HepG2 (cell line): ENCODE measurements around the gene RNH1. TPM values are rescaled to one million over a fixed set of nuclear protein-coding genes. Genes with fewer than 3 reads are reported as not detected.

Source experiments
- BRCA1 ChIP-seq: sonication (generic); formaldehyde crosslinking; IDR thresholded peaks from 2 replicates; pipeline ENCODE4 v1.4.0; 2020; ENCODE audit warnings: missing genetic modification reagents
- DNMT3B ChIP-seq: conservative IDR thresholded peaks from 2 replicates; pipeline ENCODE4 v1.6.1; 2016; ENCODE audit warnings: missing biosample characterization, control low read depth
- HMGA1 ChIP-seq: sonication (generic); formaldehyde crosslinking; conservative IDR thresholded peaks from 2 replicates; pipeline ENCODE4 v1.4.0; 2020; ENCODE audit warnings: missing genetic modification reagents
- IRX3 ChIP-seq: sonication (generic); formaldehyde crosslinking; IDR thresholded peaks from 2 replicates; pipeline ENCODE4 v1.8.1; 2023; ENCODE audit warnings: mild to moderate bottlenecking, low read depth, missing genetic modification reagents, borderline replicate concordance
- NR2F1 ChIP-seq, 2 experiments: fragments of 450-650 bp in 1 of 2; formaldehyde crosslinking in 1 of 2; IDR thresholded peaks; 2 replicates each; pipeline versions ENCODE4 v1.5.0 to v1.6.1; 2016 to 2020; ENCODE audit warnings: mild to moderate bottlenecking in 1 of 2, missing compliant biosample characterization in 1 of 2, missing genetic modification reagents in 1 of 2, moderate library complexity in 1 of 2
- PHB2 ChIP-seq: fragments of 450-650 bp; IDR thresholded peaks from 2 replicates; pipeline ENCODE4 v1.6.1; 2018; ENCODE audit not compliant: partially characterized antibody
- RFX3 ChIP-seq: IDR thresholded peaks from 2 replicates; pipeline ENCODE4 v1.6.1; 2016; ENCODE audit warnings: missing biosample characterization, missing genetic modification reagents
- SMAD1 ChIP-seq: sonication (generic); formaldehyde crosslinking; IDR thresholded peaks from 2 replicates; pipeline ENCODE4 v1.4.0; 2020; ENCODE audit warnings: missing genetic modification reagents, low read depth, mild to moderate bottlenecking, borderline replicate concordance
- SOX5 ChIP-seq: IDR thresholded peaks from 2 replicates; pipeline ENCODE4 v1.6.1; 2016; ENCODE audit warnings: borderline replicate concordance
- ZNF24 ChIP-seq: fragments of 450-650 bp; IDR thresholded peaks from 2 replicates; pipeline ENCODE4 v1.6.1; 2017; ENCODE audit warnings: antibody characterized with exemption, mild to moderate bottlenecking
- polyA plus RNA-seq, 8 experiments: library from polyadenylated mRNA; depleted of rRNA in 3 of 8; stranded (reverse) in 7 of 8; unstranded in 1 of 8; fragments of >200 nt; fragmentation: Illumina TruSeq in 4 of 8; extraction: Trizol in 4 of 8; gene quantifications; 2 replicates each; pipeline versions ENCODE4 v1.2.1 to v1.2.3, GENCODE V29; 2011 to 2016; ENCODE audit warnings: low read depth in 4 of 8, missing spikeins in 1 of 8, mixed read lengths in 1 of 8; ENCODE audit not compliant: insufficient read depth in 1 of 8
- total RNA-seq, 5 experiments: library from RNA; depleted of rRNA; stranded (reverse); fragments of >200 nt; fragmentation: Illumina TruSeq; extraction: Trizol; gene quantifications; 2 replicates each; pipeline ENCODE4 v1.2.3, GENCODE V29; 2016; ENCODE audit warnings: low read depth in 1 of 5
- TF ChIP-seq, protein P1 (sequence below): sonication (generic); formaldehyde crosslinking; IDR thresholded peaks from 2 replicates; pipeline ENCODE4 v1.5.1; 2020; ENCODE audit warnings: mild to moderate bottlenecking, missing genetic modification reagents, borderline replicate concordance
- TF ChIP-seq, protein P2 (sequence below): conservative IDR thresholded peaks from 2 replicates; pipeline ENCODE4 v1.6.1; 2018; ENCODE audit warnings: missing genetic modification reagents
- TF ChIP-seq, protein P3 (sequence below): sonication (generic); formaldehyde crosslinking; IDR thresholded peaks from 2 replicates; pipeline ENCODE4 v1.4.0; 2020; ENCODE audit warnings: missing genetic modification reagents, low read depth, mild to moderate bottlenecking, borderline replicate concordance
- TF ChIP-seq, protein P4 (sequence below): sonication (generic); formaldehyde crosslinking; conservative IDR thresholded peaks from 2 replicates; pipeline ENCODE4 v1.4.0; 2020; ENCODE audit warnings: missing genetic modification reagents
- TF ChIP-seq, protein P5 (sequence below): sonication (generic); formaldehyde crosslinking; IDR thresholded peaks from 2 replicates; pipeline ENCODE4 v1.5.0; 2020; ENCODE audit warnings: missing genetic modification reagents
- TF ChIP-seq, protein P6 (sequence below): sonication (generic); formaldehyde crosslinking; IDR thresholded peaks from 2 replicates; pipeline ENCODE4 v1.4.0; 2020; ENCODE audit warnings: missing genetic modification reagents

Gene RNH1
- total and polyA plus RNA-seq, 2 of the 13 experiments (the other 11 are each of a cell fraction or from before 2014, with no cell fraction given), result 36.0 to 74.1 TPM

DNA sequence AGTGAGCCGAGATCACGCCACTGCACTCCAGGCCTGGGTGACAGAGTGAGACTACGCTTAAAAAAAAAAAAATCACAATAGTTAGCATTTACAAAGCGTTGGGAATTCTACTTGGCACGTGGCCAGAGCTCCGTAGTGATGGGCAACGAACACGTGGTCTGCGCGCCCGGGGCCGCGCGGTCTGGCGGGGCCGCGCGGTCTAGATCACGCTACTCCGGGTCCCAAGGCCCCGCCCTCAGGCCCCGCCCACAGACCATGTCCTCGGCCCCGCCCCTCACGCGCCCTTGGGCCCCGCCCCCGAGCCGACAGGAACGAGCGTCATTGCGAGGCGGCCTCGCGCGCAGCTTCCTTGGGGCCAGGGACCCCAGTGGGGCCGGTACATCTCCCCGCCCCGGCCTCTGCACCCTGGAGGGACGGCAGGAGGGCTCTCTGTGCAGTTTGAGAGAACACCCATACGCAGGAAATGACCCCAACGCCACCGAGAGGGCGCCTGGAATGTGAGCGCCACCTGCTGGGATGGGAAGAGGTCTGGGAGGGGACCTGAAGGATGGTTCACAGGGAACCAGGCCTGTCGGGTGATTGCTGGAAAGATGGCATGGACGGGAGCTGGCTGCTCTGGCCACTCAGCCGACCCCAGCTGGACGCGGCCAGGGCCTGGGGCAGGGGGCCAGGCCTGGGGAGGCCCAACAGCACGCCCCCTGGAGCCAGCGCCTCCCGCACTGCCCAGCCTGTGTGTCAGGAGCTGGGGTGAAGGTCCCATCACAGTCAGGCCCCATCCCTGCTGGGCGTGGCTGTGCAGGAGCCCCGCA, 58.9 kb downstream of the RNH1 start (continued):
- TF ChIP-seq, protein P1, sequence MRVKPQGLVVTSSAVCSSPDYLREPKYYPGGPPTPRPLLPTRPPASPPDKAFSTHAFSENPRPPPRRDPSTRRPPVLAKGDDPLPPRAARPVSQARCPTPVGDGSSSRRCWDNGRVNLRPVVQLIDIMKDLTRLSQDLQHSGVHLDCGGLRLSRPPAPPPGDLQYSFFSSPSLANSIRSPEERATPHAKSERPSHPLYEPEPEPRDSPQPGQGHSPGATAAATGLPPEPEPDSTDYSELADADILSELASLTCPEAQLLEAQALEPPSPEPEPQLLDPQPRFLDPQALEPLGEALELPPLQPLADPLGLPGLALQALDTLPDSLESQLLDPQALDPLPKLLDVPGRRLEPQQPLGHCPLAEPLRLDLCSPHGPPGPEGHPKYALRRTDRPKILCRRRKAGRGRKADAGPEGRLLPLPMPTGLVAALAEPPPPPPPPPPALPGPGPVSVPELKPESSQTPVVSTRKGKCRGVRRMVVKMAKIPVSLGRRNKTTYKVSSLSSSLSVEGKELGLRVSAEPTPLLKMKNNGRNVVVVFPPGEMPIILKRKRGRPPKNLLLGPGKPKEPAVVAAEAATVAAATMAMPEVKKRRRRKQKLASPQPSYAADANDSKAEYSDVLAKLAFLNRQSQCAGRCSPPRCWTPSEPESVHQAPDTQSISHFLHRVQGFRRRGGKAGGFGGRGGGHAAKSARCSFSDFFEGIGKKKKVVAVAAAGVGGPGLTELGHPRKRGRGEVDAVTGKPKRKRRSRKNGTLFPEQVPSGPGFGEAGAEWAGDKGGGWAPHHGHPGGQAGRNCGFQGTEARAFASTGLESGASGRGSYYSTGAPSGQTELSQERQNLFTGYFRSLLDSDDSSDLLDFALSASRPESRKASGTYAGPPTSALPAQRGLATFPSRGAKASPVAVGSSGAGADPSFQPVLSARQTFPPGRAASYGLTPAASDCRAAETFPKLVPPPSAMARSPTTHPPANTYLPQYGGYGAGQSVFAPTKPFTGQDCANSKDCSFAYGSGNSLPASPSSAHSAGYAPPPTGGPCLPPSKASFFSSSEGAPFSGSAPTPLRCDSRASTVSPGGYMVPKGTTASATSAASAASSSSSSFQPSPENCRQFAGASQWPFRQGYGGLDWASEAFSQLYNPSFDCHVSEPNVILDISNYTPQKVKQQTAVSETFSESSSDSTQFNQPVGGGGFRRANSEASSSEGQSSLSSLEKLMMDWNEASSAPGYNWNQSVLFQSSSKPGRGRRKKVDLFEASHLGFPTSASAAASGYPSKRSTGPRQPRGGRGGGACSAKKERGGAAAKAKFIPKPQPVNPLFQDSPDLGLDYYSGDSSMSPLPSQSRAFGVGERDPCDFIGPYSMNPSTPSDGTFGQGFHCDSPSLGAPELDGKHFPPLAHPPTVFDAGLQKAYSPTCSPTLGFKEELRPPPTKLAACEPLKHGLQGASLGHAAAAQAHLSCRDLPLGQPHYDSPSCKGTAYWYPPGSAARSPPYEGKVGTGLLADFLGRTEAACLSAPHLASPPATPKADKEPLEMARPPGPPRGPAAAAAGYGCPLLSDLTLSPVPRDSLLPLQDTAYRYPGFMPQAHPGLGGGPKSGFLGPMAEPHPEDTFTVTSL, result no peak
- TF ChIP-seq, protein P2, sequence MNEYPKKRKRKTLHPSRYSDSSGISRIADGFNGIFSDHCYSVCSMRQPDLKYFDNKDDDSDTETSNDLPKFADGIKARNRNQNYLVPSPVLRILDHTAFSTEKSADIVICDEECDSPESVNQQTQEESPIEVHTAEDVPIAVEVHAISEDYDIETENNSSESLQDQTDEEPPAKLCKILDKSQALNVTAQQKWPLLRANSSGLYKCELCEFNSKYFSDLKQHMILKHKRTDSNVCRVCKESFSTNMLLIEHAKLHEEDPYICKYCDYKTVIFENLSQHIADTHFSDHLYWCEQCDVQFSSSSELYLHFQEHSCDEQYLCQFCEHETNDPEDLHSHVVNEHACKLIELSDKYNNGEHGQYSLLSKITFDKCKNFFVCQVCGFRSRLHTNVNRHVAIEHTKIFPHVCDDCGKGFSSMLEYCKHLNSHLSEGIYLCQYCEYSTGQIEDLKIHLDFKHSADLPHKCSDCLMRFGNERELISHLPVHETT, result peak; percentile 53
- no peak for TF ChIP-seq ZNF24
- TF ChIP-seq, protein P3, sequence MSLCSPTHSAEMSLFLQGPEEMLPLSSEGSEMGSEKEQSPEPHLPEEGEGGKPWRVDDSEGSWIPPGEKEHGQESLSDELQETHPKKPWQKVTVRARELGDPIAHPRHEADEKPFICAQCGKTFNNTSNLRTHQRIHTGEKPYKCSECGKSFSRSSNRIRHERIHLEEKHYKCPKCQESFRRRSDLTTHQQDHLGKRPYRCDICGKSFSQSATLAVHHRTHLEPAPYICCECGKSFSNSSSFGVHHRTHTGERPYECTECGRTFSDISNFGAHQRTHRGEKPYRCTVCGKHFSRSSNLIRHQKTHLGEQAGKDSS (CRISPR knock-in tag), result peak; percentile 78; the same call in 1 of the 2 replicates
- TF ChIP-seq SOX5 (CRISPR knock-in tag), result peak; percentile 38; the same call in 1 of the 2 replicates
- TF ChIP-seq RFX3 (CRISPR knock-in tag), result no peak
- no peak for TF ChIP-seq DNMT3B (CRISPR knock-in tag)
- TF ChIP-seq SMAD1 (CRISPR knock-in tag), result no peak
- TF ChIP-seq IRX3 (CRISPR knock-in tag), result 0 out of 2 replicates have a peak, but pooled peaks have one; percentile 46
- TF ChIP-seq HMGA1, result no peak
- TF ChIP-seq, protein P4, sequence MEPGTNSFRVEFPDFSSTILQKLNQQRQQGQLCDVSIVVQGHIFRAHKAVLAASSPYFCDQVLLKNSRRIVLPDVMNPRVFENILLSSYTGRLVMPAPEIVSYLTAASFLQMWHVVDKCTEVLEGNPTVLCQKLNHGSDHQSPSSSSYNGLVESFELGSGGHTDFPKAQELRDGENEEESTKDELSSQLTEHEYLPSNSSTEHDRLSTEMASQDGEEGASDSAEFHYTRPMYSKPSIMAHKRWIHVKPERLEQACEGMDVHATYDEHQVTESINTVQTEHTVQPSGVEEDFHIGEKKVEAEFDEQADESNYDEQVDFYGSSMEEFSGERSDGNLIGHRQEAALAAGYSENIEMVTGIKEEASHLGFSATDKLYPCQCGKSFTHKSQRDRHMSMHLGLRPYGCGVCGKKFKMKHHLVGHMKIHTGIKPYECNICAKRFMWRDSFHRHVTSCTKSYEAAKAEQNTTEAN (CRISPR knock-in tag), result no peak
- no peak for TF ChIP-seq NR2F1 (CRISPR knock-in tag; IDR thresholded peaks at IDR 0.05)
- TF ChIP-seq, protein P5, sequence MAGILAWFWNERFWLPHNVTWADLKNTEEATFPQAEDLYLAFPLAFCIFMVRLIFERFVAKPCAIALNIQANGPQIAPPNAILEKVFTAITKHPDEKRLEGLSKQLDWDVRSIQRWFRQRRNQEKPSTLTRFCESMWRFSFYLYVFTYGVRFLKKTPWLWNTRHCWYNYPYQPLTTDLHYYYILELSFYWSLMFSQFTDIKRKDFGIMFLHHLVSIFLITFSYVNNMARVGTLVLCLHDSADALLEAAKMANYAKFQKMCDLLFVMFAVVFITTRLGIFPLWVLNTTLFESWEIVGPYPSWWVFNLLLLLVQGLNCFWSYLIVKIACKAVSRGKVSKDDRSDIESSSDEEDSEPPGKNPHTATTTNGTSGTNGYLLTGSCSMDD (CRISPR knock-in tag), result no peak
- TF ChIP-seq BRCA1 (CRISPR knock-in tag), result no peak
- no peak for TF ChIP-seq PHB2
- TF ChIP-seq, protein P6, sequence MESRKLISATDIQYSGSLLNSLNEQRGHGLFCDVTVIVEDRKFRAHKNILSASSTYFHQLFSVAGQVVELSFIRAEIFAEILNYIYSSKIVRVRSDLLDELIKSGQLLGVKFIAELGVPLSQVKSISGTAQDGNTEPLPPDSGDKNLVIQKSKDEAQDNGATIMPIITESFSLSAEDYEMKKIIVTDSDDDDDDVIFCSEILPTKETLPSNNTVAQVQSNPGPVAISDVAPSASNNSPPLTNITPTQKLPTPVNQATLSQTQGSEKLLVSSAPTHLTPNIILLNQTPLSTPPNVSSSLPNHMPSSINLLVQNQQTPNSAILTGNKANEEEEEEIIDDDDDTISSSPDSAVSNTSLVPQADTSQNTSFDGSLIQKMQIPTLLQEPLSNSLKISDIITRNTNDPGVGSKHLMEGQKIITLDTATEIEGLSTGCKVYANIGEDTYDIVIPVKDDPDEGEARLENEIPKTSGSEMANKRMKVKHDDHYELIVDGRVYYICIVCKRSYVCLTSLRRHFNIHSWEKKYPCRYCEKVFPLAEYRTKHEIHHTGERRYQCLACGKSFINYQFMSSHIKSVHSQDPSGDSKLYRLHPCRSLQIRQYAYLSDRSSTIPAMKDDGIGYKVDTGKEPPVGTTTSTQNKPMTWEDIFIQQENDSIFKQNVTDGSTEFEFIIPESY (CRISPR knock-in tag), result no peak
